Measurements from ENCODE around the gene PIBF1.
"Not testable (repeated sequence)": the region's sequence is repeated elsewhere in the genome, so short reads cannot be mapped to it uniquely, and the experiment has no call there.

Gene PIBF1

GRCh38 chr13:72891423-72891822 is 109.5 kb downstream of the PIBF1 start:
- H3K9ac ChIP-seq = no peak overlapping the region
- no peak for TF ChIP-seq CTCF (conservative IDR thresholded peaks at IDR 0.05; ENCODE audit: low read depth, low read length)
- no peaks in the 10 kb centered on the region for H4K20me1 ChIP-seq (ENCODE audit: insufficient read depth)
- no peak overlapping the region for H3K4me3 ChIP-seq (IDR thresholded peaks at IDR 0.05; ENCODE audit: insufficient read depth, low read depth, low read length)
- no peaks in the 10 kb centered on the region for H3K4me1 ChIP-seq (ENCODE audit: low read depth, poor library complexity, severe bottlenecking)
- no peaks in the 10 kb centered on the region for H3K36me3 ChIP-seq (ENCODE audit: insufficient read depth)
- no peak overlapping the region for H2AFZ ChIP-seq (ENCODE audit: low read depth)
- no peak overlapping the region for H3K4me2 ChIP-seq
- H3K79me2 ChIP-seq (ENCODE audit: insufficient read depth, low read depth) = no peaks in the 10 kb centered on the region
- no peak overlapping the region for H3K27ac ChIP-seq
- H3K27me3 ChIP-seq (ENCODE audit: insufficient read depth, low read depth) = no peaks in the 10 kb centered on the region

GRCh38 chr13:72896869-72897268 is 114.9 kb downstream of the PIBF1 start:
- H3K79me2 ChIP-seq (ENCODE audit: insufficient read depth, low read depth) = no peaks in the 10 kb centered on the region
- H3K27me3 ChIP-seq (ENCODE audit: insufficient read depth, low read depth) = no peaks in the 10 kb centered on the region
- H3K4me1 ChIP-seq (ENCODE audit: low read depth, poor library complexity, severe bottlenecking) = no peaks in the 10 kb centered on the region
- no peaks in the 10 kb centered on the region for H3K36me3 ChIP-seq (ENCODE audit: insufficient read depth)
- no peak overlapping the region for H3K4me3 ChIP-seq (IDR thresholded peaks at IDR 0.05; ENCODE audit: insufficient read depth, low read depth, low read length)
- TF ChIP-seq CTCF (conservative IDR thresholded peaks at IDR 0.05; ENCODE audit: low read depth, low read length) = no peak
- H3K4me2 ChIP-seq = no peak overlapping the region
- no peaks in the 10 kb centered on the region for H4K20me1 ChIP-seq (ENCODE audit: insufficient read depth)
- H3K9ac ChIP-seq = no peak overlapping the region
- H3K27ac ChIP-seq = no peak overlapping the region
- no peak overlapping the region for H2AFZ ChIP-seq (ENCODE audit: low read depth)

GRCh38 chr13:72901546-72901945 is 119.6 kb downstream of the PIBF1 start:
- not testable (repeated sequence) for H3K4me3 ChIP-seq (IDR thresholded peaks at IDR 0.05; ENCODE audit: insufficient read depth, low read depth, low read length); H3K79me2 ChIP-seq (ENCODE audit: insufficient read depth, low read depth); H3K9ac ChIP-seq; H4K20me1 ChIP-seq (ENCODE audit: insufficient read depth); H3K4me2 ChIP-seq; H3K4me1 ChIP-seq (ENCODE audit: low read depth, poor library complexity, severe bottlenecking); H2AFZ ChIP-seq (ENCODE audit: low read depth); H3K36me3 ChIP-seq (ENCODE audit: insufficient read depth); H3K27ac ChIP-seq; H3K27me3 ChIP-seq (ENCODE audit: insufficient read depth, low read depth)

GRCh38 chr13:72908416-72908815 is 126.5 kb downstream of the PIBF1 start:
- Histone ChIP-seq H2AFZ (ENCODE audit: low read depth) (no peak overlapping the region), H3K79me2 (ENCODE audit: insufficient read depth, low read depth) (no peaks in the 10 kb centered on the region), H4K20me1 (ENCODE audit: insufficient read depth) (no peaks in the 10 kb centered on the region), H3K4me2 (no peak overlapping the region), H3K4me1 (ENCODE audit: low read depth, poor library complexity, severe bottlenecking) (no peaks in the 10 kb centered on the region), H3K27me3 (ENCODE audit: insufficient read depth, low read depth) (no peaks in the 10 kb centered on the region), H3K36me3 (ENCODE audit: insufficient read depth) (no peaks in the 10 kb centered on the region), H3K9ac (no peak overlapping the region), H3K27ac (no peak overlapping the region), H3K4me3 (IDR thresholded peaks at IDR 0.05; ENCODE audit: insufficient read depth, low read depth, low read length) (no peak overlapping the region)
- no peak for TF ChIP-seq CTCF (conservative IDR thresholded peaks at IDR 0.05; ENCODE audit: low read depth, low read length)

- Histone ChIP-seq H3K4me1 (ENCODE audit: low read depth, poor library complexity, severe bottlenecking) (no peaks in the 10 kb centered on the region), H3K27ac (no peak overlapping the region), H3K9ac (no peak overlapping the region), H3K36me3 (ENCODE audit: insufficient read depth) (no peaks in the 10 kb centered on the region), H3K79me2 (ENCODE audit: insufficient read depth, low read depth) (no peaks in the 10 kb centered on the region), H3K4me2 (no peak overlapping the region), H2AFZ (ENCODE audit: low read depth) (no peak overlapping the region), H3K27me3 (ENCODE audit: insufficient read depth, low read depth) (no peaks in the 10 kb centered on the region), H3K4me3 (IDR thresholded peaks at IDR 0.05; ENCODE audit: insufficient read depth, low read depth, low read length) (no peak overlapping the region), H4K20me1 (ENCODE audit: insufficient read depth) (no peaks in the 10 kb centered on the region)
- no peak for TF ChIP-seq CTCF (conservative IDR thresholded peaks at IDR 0.05; ENCODE audit: low read depth, low read length)
These were observed 130.0 kb downstream of the PIBF1 start for GRCh38 chr13:72911981-72912380.

Data from KMS-11 (cell line).